Epidermal melanocyte (primary cell): ENCODE results near the gene FSTL4.

Experiments
- DNase-seq: peaks from one replicate; pipeline ENCODE4 v3.0.0; 2011; ENCODE audit warnings: low spot score; ENCODE audit not compliant: insufficient read length

Gene FSTL4

DNA sequence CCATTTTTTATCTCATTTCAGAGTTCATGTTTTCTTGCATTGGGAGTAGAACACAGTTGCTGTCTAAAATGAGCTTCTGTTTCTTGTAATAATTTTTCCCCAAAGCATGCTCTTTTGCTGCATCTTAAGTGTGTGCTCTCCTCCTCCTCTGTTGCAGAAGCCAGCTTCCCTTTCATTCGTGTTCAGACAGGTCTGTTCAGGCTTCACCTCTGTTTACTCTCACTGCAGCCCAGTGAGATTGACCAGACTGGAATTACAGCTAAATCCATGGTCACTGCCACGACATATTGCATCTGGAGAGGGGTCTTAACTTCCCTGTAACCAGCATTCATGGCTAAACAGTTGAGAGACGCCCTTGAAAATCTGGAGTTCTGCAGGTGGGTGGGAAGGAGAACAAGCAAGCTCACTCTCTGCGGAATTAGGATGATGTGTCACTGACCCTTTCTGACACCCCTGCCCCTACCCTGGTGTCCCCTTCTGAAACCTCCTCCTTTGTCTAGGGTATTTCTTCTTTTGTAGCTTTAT is 223.2 kb downstream of the FSTL4 start:
- no peak for DNase-seq

DNA sequence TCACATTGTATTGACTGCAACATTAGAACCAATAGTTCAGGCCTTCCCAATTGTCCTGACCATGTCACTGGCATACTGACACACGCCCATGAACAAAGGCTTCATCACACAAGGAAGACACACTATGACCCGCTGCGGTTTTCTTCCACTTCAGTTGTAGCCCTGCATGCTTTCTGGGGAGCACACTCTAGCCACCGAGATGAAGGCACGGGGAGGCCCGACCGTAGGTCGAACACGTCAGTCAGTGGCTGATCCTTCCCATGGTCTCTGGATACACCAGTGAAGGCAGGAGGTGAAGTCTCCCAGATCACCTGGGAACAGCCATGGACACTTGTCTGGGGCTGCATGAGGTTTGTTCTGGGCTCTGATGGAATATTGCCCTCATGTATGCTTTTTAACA is 224.7 kb downstream of the FSTL4 start:
- no peak for DNase-seq

DNA sequence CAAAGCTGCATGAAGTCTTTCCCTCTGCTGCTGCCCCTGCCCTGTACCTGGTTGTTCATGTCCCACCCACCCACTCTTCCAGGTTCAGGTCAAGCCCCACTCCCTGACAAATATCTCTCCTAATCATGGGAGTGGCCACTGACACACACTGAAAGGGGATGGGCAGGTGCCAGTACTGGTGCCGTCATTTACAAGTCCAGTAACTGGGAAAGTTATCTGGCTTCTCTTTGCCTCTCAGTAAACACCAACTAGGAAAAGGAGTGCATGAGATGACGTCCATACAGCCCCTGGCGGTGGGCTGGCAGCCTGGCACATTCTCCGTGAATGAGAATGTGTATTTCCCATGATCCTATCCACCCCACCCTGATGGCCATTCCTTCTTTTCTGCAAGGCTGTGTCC is 225.2 kb downstream of the FSTL4 start:
- DNase-seq = no peak

DNA sequence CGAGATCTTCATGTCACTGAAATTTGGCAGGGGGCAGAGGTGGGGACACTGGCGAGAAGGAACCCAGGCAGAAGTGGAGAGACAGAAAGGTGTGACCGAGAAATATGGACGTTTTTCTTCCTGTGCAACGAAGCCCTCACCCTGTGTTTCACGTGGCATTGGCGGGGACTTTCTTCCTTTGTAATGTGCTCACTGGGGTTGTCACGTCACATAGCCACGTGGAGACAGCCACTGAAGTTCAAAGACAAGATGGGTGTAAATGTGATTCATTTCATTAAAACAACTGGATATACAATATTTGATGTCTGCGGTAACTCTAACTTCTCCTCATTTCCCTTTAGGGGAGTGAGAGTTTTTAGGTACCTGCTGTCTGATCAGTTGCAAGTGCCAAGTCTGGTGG is 225.7 kb downstream of the FSTL4 start:
- DNase-seq = no peak

DNA sequence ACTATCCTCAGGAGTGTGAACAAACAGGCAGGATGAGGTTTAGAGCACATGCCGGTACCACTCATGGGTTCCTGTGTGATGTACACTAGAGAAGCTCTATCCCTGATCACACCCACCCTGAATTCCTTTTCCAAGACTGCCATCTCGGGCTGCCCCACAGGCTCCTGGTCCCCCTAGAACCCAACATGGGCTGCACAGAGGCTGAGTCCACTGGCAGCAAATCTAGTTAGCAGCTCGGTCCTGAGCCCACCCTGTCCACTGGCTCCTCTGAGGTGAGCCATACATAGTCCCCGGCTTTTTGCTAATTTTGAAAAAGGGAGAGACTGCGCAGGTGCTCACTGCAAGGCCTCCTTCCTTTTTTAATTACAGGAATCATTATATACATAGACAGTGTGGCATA is 227.0 kb downstream of the FSTL4 start:
- DNase-seq = no peak

DNA sequence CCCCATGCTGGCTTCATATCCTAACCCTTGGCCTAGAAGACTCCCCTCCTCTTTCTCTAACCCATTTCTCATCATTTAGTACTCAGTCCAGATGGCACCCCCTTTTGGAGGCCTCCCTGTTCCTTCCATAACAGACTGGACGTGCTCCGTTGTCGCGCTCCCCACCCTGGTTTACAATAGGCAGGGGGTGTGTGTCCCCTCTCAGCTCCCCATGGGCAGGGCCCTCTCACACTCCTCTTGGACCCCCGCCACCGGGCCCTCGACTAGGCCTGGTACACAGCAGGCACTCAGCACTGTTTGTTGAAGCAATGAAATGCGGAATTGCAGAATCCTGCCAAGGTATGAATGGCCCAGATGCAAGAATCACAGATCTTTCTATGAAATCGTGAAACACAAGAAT is 227.4 kb downstream of the FSTL4 start:
- no peak for DNase-seq

DNA sequence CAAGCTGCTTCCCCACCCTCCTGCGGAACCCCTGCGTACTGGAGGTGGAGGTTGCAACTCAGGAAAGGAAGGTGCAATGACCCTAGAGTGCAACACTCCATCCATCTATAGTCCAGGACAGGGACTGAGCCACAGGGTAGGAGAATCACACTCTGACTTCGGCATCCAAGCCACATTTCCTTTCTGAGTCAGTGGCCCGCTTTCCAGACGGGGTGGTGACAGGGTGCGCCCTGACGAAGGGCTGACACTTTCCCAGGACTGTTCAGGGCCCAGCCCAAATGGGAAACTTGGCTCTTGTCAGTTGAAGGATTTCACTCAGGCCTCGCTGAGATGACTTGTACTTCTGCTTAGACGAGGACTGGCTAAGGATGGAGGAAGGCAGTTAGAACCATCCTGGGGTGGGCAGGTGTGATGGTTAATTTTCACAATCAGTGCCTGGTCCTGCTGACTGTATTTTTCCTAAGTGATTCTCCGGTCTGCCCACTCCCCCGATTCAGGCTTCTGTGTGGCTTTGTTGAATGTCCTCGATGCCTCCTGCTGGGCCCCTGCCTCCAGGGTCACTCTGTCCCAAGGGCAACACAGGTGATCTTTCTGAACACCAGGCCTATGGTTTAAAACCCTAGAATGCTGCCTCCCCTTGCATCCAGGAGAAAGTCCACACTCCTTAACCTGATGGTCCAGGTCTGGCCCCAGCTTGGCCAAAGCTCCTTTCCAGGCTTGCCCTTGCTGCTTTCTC is 228.1 kb downstream of the FSTL4 start:
- DNase-seq = no peak

DNA sequence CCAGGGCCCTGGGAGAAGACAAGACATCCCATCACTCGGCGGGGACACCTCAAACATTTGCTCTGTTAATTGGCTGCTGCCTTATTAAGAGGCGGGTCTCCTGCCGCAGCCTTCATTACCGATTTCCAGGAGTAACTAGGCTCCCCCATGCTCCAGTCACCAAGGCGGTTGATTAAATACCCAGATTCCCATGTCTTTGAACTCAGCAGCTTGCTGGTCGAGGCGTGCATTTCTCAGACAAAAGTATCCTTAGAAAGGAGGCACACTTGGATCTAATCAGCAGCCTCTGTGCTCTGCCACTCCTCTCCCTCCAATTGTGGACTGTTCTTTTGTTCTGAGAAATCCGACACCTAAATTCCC is 228.8 kb downstream of the FSTL4 start:
- no peak for DNase-seq

DNA sequence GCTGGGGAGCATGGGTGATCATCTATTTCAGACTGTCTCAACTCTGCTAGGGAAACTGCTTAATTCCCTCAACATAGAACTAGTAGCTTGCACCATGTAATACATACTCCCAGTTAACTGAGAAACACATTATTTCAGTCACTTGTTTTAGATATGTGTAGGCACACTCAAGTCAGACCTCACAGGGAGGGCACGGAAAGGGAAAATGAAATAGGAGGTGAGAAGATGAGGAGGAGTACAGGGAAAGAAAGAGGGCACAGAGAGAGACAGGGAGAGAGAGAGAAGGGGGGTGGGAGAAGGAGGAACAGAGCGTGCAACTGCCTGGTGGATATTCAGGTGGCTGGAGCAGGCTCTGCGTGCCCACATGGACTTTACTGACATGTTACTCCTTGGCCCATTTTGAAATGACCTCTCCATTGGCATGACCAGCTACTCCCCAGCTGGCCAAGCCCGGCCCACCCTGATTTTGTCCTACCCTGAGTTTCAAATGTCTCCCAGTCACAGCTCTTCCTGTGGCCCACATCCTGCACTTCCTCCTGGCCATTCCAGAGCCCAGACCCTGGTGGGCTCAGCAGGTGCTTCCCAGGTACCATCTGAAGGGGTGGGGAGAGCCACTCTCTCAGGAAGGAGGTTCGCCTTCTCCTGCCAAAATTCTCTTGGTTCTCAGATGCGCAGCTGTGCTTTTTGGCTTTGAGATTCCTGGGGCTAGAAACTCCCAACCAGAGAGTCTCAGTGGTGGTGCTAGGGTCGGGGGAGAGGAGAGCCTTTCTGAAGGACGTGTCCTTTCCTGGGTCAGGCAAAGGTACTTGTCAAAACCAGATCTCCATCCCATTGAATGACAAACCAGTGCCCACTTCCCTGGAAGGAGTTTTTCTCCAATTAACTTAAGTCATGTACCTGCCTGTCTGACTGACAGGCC is 229.4 kb downstream of the FSTL4 start:
- DNase-seq = no peak

DNA sequence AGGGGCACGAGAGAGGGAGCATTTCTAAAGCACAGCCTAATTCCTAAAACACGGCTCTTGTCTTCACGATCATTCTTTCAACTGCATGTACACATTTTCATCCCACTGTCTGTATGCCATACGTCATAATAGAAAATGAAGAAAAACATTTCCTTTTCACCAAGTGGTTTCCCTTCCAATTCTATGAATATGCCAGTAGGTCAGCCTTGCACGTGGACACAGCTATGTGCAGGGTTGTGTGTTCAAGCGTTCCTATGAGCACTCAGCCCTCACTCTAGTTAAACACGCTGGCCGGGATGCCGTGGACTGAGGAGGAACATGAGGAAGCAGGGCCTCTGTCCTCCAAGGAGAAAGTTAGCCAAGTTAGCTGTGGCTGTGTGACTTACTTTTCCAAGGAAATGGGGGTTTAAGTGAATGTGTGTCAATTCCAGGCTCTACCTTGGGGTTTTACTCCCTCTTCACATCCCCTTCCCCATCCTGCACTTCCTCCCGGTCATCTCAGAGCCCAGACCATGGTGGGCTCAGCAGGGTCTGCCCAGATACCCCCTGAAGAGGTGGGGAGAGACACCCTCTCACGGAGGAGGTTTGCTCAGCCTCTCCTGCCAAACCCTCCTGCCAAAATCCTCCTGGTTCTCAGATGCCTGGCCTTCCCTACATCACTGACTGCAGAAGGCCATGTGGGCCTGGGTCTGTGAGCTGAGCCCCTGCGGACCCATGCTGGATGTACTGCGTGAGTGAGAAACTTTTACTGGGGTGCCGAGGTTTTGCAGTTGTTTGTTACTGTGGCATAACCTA is 230.6 kb downstream of the FSTL4 start:
- DNase-seq = no peak

DNA sequence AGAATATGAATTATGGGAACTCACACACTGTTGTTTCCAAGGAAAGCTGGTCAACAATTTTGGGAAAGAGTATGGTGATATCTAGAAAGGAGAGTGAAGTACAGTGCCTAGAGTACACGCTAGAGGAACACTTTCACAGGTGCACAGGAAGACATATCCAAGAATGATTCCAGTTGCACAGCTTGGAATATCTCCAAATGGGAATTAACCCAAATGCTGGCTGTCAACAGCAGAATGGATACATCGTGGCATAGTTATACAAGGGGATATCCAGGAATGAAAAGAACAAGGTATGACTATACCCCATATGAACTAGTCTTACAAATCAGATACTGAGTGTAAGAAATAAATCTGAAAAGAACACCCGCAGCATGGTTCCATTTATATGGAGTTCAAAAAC is 231.3 kb downstream of the FSTL4 start:
- DNase-seq = no peak

DNA sequence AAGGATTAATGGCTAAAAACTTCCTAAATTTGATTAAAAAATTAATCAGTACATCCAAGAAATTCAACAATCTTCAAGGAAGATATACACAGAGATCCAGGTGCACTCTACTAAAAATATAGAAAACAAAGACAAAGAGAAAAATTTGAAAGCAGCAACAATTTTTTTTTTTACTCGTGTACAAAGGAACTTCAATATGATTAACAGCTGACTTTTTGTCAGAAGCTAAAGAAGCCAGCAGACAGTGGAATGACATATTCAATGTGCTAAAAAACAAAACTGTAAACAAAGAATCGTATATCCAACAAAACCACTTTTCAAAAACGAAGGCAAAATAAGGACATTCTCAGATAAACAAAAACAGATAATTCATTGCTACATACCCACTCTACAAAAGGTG is 234.6 kb downstream of the FSTL4 start:
- no peak for DNase-seq

DNA sequence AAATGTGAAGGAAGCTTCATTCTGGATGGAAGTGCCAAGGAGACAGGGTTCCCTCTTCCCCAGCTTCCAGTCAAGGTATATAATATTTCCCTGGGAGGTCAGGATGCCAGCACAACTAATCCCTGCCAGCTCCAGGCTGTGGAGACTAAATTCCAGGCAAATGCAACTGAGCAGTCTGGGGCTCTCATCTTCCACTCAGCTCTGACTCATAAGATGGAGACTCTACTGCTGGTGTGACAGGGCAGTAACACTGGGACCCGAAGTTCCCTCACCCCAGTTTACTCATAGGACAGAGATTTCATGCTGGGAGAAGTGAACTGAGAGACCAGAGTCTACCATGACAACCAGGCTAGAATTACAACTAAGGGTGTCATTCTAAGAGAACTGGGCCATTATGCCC is 235.4 kb downstream of the FSTL4 start:
- no peak for DNase-seq

DNA sequence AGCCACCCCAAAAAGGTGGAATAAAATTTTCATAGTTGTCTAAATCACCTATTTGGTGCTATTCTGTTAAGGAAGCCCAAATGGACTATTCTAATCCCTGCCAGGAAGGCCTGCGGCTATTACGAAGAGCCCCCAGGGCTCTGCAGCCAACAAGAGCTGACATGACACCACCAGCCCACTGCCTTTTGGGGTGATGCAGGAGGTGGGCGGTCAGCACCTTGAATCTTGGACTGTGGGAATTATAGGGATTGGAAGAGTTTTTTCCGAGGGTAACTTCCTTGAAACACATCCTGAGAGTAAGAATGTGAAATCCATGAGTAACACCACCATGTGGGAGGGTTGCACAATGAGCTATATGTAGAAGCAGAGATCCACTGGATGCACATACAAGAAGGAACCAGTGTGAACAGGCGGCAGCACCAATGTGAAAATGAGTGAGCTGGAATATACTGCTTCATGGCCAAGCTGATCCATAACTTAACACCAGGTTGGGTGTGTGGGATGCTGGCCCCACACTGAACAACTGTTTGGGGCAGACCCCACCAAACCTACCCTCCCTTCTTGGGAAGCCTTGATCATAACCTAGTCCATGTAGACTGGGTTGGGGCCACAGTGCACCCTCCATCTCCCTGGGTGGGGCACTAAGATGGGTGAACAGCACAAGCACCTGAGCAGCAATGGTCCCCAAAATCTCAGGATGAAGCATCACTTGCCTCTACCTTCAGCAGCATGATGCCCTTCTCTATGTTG is 239.0 kb downstream of the FSTL4 start:
- DNase-seq = no peak

DNA sequence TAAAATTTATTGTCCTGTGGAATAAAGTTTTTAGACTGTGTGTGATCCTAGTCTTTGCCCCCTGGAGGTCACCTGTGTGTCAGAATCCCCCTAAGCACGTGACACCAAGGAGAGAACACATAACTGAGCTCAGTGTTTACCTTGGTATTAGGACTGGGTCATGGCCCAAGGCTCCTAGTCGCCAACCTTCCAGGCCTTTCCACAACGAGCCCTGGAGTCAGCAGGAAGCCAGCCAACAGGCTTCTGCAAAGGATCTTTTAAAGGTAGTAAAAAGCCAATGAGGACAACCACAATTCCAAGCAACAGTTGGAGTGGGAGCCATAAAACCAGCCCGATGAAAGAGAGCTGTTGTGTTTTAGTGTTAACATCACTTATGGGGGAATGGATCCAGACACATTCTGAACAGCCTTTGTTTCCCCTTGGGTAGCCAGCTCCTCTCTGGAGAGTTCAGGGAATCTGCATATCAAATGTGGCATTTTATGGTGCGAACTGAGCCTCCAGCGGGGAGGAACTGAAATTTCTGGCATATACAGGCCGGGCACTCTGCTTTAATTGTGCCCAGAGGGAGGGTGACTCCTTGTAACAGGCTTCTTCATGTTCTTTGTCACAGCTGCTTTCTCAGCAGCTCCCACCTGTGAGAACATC is 239.9 kb downstream of the FSTL4 start:
- no peak for DNase-seq

DNA sequence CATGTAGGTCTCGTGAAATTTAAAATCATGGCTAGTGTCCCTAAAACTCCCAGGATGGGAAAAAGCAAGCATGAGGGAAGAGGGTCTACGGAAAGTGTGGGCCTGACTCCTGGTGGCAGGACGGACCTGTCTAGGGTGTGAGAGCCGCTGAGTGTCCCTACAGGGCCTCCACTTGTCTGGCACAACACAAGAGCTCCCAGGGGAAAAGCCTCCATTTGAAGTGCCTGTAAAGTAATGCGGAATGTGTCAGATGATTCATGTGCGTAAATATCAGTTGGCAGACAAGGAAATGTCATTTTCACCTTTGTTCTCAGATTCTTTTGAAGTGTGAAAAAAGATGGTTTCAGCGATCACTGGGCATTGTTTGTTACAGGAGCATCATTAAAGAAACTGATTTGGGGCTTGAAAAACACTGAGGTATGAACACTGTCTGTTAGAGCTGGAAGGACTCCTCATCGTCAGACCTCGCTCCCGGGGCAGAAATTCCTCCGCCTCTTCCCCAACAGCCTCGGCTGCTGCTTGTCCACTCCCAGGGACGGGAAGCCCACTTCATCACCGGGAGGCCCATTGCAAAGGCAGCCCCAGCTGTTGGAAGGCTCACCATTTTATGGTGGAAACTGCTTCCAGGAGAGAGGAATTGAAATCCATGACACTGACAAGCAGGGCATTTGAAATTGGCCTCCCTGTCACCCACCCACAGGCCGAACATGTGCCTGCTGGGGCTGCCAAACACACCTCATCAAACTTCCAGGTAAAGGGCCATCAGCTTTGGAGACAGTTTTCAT is 240.8 kb downstream of the FSTL4 start:
- no peak for DNase-seq

DNA sequence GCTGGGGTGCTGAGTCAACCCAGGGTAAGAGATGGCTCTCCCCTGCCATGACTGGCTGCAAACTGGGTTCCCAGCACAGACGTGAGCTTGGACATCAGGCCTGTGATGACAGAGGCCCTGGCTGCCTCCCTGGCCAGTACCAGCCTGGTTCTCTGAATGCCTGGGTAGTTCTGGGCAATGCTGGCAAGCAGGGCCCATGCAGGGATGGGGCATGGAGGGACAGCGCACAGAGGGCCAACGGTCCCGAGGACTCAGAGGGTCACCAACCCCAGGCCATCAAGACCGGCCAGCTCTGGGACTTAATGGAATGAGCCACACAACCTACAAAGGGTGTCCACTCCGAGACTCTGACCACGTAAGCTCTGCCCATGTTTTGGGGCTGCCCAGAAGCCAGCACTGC is 241.4 kb downstream of the FSTL4 start:
- DNase-seq = no peak

DNA sequence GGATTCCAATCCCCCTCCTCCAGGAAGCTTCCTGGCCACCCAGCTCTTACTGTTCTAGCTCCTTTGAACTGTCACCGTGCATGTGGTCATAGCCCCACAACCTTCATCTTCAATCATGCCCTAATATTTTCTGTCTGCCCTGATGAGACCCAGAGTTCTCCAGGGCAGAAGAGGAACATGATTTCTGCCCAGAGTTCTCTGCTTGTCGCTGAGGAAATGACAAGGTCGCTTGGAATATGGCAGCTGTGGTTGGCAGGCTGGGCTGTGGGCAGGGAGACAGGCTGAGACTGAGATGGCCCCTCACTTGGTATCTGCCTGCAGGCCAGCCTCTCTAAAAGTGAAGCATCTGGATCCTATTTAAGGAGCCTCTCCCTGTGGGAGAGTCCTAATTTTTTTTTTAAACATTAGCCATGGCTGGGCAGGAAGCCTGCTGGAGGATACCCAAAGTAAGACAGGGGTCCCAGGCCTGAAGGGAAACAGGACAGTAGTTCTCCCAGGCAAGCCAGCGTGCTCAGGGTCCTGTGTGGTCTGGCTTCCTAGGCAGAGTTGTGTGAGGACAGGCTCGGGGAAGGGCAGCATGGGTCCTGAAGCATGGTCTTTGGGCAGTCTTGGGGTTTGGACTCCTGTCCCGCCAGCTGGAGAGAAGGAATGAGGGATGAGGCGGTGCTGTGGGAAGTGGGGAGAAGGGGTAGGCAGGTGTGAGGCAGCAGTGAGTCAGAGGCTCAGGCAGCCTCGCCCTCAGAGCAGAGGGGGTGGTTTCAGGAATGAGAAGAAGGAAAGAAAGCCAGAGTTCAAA is 242.1 kb downstream of the FSTL4 start:
- DNase-seq = no peak
